ENCODE results near the gene DSCAM.

Gene DSCAM

DNA sequence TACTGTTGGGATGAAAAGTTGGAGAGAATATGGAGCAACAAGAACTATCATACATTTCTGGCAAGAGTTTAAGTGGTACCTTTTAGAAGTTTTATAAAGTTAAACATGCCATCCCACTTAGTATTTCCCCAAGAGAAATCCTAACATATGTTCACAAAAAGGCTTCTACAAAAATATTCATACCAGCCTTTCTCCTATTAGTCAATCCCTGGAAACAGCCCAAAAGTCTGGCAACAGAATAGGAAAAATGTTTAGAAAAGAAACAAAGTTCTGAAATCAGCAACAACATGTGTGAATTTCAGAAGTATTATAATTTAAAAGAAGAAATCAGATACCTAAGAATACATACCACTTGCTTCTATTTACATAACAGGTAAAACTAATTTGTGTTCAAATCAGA lies 271.0 kb downstream of the DSCAM start:
- no peak overlapping the region for H3K4me3 ChIP-seq

DNA sequence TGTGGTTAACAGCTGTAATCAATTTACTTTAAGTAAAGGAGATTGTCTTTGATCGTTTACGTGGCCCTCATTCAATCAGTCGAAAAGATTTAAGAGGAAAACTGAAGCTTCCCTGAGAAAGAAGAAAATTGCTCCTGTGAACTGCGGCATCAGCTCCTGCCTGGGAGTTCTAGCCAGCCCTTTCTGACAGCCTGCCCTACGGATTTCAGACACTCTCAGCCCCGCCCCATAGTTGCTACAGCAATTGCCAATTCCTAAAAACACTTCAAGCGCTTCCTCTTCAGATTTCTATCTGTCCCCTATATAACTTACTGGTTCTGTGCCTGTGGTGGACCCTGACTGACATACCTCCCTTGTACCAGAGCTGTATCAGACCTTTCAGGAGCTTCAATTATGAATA lies 277.6 kb downstream of the DSCAM start:
- H3K27ac ChIP-seq: no peak overlapping the region
- no peak overlapping the region for H3K4me3 ChIP-seq

More for the DNA sequence above, 271.0 kb downstream of the DSCAM start:
- no peak overlapping the region for H3K27ac ChIP-seq

DNA sequence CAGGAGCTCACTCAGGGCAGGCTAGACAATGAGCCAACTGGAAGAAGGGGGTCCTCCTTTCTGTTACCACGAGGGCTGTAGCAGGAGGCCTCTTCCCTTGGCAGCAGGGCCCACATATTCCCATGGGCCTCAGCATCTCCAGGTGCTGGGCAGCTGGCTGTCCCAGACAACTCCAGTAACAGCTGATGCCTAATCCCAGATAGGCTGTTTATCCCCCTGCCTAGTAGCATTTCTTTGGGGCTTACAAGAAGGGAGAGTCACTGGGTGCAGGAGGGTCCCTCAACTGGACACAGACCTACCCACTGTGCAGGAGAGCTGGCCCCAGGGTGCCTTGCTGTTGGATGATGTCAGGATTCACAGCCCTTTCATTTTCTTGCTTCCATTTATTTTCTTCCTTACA lies 278.2 kb downstream of the DSCAM start:
- Histone ChIP-seq H3K27ac (no peak overlapping the region), H3K4me3 (no peak overlapping the region)

DNA sequence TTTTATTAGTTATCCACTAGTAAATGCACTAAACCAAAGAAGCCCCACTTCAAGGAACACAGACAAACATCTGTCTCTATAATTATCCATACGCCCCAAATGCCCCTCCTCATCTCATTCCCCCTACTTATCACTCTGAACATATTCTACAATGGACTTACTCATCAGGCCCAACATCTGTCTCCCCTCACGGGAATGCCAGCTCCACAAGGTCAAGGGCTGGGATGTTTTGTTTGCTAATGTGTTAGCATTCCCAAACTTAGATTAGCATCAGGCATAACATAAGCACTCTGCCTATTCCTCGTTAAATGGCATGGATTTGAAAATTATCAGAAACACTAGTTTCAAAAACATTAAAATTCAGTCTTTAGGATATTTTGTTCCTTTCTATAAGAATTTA lies 279.5 kb downstream of the DSCAM start:
- Histone ChIP-seq H3K27ac (no peak overlapping the region), H3K4me3 (no peak overlapping the region)

DNA sequence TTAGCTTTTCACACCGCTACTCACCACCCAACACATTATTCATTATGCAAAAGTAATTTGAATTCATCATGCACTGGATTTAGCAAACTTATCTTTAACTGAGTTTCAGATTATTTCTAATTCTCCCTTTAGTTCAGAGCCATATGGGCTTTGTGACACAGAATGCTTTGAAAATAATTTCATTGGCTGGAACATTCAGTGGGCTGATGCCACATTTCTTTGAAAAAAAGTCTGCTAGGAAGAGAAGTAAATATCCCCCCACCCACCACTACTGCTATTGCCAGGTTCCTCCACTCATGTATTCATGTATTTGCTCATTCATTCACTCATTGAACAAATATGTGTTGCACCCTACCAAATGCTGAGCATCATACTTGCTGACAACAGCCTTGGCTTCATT lies 280.5 kb downstream of the DSCAM start:
- H3K27ac ChIP-seq: no peak overlapping the region
- no peak overlapping the region for H3K4me3 ChIP-seq

DNA sequence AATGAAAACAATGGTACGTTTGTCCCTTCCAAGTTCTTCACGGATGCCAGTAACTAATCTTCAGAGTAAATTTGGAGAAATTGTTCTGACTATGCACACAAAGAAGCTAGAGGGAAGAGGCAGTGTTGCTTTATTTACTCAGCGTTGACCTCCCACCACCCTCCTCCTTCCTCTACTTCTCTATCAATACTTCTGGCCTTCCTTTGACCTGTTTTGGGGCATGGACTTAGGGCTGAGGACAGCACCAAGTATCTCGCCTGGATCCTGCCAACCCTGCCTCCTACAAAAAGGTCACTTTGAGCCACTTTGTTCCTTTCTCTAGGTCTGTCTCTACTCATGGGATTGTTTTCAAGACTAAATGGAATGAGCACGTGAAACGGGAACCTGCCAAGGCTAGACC lies 282.6 kb downstream of the DSCAM start:
- Histone ChIP-seq H3K27ac (no peak overlapping the region), H3K4me3 (no peak overlapping the region)

DNA sequence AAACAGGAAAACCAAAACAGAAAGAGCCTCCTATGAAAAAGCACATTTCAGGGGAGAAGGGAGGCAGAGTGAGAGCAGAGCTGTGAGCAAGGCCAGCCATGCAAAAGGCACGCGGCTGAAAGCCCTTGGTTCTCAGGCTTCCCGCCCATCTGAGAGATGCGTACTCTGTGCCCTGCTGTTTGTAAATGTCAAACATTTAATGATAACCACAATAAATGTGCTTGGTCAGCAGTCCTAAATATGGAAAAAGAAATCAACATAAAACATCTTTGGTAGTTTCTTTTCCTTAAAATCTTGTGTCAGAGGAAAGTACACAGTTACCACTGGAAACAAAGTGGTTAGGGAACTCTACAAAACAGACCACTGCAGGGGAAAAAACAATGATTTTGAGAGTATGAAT lies 283.1 kb downstream of the DSCAM start:
- no peak overlapping the region for H3K4me3 ChIP-seq
- no peak overlapping the region for H3K27ac ChIP-seq

DNA sequence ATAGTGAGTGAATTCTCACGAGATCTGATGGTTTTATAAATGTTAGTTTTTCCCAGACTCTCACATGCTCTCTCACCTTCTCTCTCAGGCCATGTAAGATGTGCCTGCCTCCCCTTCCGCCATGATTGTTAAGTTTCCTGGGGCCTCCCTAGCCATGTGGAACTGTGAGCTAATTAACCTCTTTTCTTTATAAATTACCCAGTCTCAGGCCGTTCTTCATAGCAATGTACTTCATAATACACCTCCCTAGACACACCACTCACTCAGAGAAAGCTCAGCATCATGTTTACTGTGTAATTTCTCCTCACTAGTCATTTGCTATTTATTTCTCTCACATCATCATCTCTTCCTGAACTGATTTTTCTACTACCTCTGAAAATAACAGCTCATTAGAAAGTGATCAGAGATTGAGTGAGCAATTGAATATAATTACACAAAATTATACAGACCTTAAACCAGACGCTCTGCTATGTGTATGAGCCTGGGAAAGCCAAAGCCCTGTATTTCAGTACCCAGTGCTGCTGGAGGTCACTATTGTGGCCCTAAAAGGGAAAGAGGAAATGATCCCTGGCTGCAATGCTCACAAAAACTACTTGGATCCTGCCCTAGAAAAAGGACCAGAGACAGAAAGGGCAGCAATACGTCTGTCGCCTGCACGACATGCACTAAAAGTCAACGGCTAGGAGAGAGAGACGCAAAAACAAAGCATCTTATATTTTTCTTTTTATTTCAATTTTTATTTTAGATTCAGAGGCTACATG lies 284.5 kb downstream of the DSCAM start:
- Histone ChIP-seq H3K4me3 (no peak overlapping the region), H3K27ac (no peak overlapping the region)

DNA sequence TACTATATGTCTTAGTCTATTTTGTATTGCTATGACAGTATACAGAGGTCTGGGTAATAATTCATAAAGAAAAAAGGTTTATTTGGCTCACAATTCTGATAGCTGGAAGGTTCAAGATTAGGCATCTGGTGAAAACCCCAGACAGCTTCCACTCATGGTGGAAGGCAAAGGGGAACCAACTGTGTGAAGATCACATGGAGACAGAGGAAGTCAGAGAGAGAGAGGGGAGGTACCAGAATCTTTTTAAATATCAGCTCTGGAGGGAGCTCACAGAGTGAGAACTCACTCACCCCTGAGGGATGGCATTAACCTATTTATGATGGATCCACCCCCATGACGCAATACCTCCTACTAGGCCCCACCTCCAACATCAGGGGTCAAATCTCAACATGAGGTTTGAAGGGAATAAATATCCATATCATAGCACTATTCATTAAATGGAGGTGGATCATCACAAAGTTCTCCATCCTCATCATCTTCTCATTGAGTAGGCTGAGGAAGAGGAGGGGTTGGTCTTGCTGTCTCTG lies 290.5 kb downstream of the DSCAM start:
- Histone ChIP-seq H3K27ac (no peak overlapping the region), H3K4me3 (no peak overlapping the region)

DNA sequence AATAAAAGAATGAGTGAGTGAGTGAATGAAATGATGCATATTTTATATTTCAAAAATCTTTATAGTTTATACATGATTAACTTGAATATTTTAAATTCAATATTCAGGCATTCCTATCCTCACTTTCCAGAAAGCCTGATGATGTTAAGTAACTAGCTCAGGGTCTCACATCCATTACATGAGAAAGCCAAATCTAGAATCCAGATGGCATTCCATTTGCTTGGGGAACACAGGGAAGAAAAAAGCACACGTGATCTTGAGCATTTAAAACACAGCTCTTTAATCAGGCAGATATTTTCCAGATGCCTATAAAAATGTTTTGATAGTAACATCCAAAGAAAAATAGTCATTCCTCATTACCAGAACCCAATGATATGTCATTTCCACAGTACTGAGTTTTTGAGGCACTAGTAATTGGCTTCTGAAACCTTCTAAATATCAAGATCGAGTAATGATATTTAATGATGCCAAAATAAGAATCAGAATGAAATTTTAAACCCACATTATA lies 291.9 kb downstream of the DSCAM start:
- Histone ChIP-seq H3K4me3 (no peak overlapping the region), H3K27ac (no peak overlapping the region)

DNA sequence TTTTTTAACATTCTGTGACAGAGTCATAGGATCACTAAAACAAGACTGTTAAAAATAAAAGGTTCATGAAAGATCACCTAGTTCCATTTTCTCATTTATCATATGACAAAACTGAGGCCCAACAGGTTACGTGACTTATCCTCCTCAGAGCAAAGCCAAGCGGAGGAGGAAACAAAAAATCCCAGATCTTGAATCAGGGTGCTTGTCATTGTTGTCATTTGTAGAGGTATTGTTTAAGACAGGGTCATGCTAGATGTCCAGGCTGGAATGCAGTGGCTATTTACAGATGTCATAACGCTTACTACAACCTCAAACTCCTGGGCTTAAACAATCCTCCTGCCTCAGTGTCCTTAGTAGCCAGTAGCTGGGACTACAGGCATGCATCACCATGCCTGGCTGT lies 293.2 kb downstream of the DSCAM start:
- Histone ChIP-seq H3K27ac (no peak overlapping the region), H3K4me3 (no peak overlapping the region)

DNA sequence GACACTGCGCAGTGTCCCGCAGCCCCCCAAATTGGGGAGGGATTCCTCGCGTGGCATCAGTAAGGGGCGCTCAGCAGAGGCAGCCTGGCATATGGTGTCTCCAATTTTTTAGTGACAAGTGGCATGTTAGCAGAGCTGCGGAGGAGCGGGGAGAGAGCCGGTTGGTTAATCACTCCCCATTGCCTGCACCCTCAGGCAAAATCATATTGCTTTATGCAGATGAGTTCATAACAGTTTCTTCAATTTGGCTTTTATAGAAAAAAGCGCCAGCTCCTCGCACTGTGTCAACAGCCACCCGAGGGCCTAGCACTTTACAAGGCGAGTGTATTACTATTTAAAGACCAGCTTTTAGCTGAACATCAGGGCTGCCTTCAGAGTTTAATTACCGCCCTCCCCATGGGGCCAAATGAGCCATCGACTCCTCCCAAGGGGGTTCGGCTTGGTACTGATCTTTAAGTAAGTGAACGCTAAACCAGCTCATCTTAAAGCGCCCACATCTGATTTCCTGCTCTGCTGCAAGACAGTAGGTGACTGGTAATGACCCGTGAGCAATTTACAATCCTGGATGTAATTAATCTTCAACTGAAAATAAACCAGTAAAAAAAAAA lies 298.9 kb downstream of the DSCAM start:
- H3K4me3 ChIP-seq: no peak overlapping the region
- no peak overlapping the region for H3K27ac ChIP-seq

DNA sequence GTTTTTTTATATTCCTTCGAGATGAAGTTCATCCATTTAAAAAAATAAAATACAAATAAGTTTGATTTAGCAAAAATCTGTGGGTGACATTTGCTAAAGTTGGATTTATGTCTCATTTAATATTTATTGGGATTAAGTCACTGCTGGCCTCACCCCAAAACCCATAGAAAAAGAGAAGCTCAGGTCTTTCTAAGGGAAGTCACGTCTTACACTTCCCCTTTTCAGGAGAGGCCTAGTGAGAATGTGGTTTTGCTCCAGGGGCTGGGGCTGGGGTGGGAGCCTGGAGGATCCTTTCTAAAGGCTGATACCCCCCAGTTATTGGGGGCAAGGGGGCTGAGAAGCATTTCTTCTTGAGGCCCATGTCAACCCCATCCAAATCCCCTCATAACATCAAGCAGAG lies 300.3 kb downstream of the DSCAM start:
- Histone ChIP-seq H3K27ac (no peak overlapping the region), H3K4me3 (no peak overlapping the region)

DNA sequence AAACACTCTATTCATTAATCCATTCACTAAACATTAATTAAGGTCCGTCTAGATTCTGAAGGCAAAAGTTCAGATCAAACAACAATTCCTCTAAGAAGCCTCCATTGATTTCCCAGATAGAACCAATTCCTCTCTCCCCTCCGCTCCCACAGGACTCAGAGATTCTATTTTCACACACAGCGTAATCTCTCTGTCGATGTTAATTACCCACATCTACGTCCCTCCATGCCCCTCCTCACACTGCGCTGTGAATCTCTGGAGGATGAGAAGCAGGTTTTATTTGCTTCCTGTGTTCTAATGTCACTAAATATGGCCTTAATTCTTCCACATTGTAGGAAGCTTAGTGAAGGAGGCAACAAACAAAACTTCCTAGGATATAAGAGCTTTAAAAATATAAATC lies 306.7 kb downstream of the DSCAM start:
- H3K4me3 ChIP-seq: no peak overlapping the region
- H3K27ac ChIP-seq: no peak overlapping the region

DNA sequence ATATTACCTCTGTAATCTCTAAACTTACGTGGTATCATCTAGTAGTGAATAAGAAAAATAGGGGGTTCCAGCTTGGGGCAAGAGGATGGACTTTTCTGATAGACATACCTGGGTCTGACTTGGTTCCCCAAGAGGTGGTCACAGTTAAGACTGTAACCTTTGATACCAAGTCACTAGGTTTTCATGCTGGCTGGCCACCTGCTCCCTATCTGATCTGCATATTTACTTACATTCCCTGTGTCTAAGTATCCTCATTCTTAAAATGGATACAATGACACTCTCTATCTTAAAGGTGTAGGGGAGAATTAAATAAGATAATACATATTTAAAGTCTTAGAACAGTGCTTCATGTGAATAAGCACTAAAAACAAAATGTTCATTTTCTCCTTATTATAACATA lies 312.1 kb downstream of the DSCAM start:
- no peak overlapping the region for H3K27ac ChIP-seq
- no peak overlapping the region for H3K4me3 ChIP-seq

DNA sequence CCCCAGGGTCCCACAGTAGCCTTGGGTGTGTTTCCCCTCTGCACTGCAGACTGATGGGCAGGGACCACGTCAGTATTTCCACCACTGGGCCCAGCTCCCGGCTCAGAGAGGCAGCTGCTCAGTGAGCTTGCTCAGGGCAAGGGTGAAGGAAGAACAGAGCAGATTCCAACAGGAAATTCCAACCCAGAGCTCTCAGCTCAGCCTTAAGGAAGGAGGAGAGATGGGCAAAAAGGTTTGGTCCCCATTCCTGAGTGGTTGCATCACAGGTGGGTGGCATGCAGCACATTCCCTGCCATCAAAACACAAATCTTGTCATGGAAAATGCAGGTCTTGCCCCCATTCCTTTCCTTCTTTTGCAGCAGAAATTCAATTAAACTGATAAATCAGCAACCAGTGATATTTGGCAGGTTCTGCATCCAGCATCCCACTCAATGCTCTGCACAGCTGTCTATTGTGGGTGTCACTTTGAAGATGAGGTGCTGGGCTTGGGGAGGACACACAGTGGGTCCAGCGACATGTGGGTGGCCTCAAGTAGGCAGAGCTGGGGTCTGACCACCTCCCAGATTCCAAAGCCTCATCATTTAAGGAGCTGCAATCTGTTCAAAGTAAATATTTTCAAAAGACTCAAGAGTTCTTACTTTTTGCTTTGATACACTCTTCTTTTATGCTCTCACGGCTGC lies 315.4 kb downstream of the DSCAM start:
- Histone ChIP-seq H3K4me3 (no peak overlapping the region), H3K27ac (no peak overlapping the region)

DNA sequence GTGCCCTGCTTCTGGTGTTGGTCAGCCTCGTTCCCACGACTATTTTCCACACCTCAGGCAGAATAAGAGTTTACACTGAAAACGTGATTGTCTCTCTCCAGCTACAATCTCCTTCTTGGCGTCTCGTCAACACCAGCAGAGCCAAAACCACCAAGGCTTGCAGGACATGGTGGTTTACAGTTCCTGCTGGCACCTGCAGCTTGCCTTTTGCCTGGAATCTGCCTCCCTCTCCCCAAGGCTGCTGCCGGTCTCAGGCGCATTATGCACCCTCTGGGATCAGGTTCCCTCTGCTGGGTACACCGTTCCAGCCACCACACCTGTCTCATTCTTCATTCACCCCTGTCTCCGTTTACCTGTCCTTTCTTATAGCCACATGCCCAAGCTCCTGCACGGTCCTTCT lies 315.9 kb downstream of the DSCAM start:
- H3K27ac ChIP-seq: no peak overlapping the region
- no peak overlapping the region for H3K4me3 ChIP-seq

DNA sequence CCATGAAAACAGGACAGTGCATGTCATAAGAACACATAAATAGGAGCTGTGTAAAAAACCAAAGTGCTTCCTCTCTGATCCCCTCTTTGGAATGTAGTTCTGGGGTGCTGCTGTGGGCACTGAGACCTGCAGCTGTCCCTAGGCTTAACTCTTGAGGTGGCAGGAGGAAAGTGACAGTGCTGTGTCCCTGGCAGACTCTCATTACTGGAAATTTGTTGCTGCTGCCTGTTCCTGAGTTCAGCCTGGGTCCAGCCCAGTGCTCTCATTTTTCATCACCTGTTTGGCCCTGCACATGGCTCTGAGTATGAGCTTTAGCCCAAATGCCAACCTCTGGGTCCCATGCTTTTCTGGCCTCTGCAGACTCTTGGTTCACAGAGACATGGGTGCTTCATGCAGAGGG lies 329.3 kb downstream of the DSCAM start:
- Histone ChIP-seq H3K27ac (no peak overlapping the region), H3K4me3 (no peak overlapping the region)

DNA sequence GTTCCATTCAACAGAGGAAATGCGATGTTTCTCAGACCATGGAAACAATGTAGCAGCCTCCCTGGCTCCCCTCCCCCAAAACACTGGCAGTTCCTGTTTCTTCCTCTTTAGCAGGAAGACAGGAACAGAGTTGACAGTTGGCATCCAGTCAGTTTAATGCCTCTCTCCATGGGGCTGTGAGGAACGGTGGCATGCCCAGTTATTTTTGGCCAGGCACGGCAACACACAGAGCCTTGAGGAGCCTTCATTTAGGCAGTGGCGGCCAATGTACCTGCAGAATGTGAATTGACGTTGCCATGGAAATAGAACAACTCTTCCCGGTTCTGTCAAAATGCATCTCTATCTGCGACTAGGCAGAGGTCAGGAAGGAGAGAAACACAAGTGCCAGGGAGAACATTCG lies 330.6 kb downstream of the DSCAM start:
- no peak overlapping the region for H3K4me3 ChIP-seq
- H3K27ac ChIP-seq: no peak overlapping the region

DNA sequence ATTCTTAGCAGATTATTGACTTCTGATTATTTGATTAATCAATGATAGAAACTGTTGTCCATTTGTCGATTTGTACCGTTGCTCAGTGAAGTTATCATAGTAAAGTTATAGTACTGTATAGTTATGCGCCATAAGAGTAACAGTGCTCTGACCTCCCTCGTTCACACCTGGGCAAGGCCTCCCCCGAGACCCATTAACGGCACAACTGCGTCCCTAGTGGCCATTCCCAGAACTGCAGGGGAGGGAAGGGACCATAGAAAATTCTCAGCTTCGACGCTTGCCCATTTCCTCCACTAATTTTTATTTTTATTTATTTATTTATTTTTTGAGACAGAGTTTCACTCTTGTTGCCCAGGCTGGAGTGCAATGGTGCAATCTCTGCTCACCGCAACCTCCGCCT lies 334.4 kb downstream of the DSCAM start:
- no peak overlapping the region for H3K4me3 ChIP-seq
- no peak overlapping the region for H3K27ac ChIP-seq

DNA sequence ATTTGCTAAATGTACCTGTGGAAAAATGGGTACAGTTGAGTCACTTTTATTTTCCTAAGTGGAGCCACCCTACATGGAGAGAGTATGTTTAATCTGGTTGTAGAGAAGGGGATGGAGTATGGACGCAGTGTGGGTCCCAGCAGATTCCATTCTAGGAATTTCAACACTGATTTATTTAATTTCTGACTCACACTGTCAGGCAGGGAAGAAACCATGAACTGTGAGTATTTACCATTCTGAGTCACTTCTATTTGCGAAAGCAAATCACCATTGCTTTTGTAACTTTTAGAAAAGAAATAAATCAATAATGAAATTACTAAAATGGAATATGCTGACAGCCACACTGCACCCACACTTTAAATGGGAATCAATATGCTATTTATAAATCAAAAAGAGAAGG lies 339.0 kb downstream of the DSCAM start:
- H3K27ac ChIP-seq: no peak overlapping the region
- no peak overlapping the region for H3K4me3 ChIP-seq
